ENCODE measurements around the gene PLAGL2. TPM values are rescaled to one million over a fixed set of nuclear protein-coding genes. Genes with fewer than 3 reads are reported as not detected.

Gene PLAGL2
- total and polyA plus RNA-seq, 4 donors = 1.3 to 7.2 (median 1.6) TPM

DNA sequence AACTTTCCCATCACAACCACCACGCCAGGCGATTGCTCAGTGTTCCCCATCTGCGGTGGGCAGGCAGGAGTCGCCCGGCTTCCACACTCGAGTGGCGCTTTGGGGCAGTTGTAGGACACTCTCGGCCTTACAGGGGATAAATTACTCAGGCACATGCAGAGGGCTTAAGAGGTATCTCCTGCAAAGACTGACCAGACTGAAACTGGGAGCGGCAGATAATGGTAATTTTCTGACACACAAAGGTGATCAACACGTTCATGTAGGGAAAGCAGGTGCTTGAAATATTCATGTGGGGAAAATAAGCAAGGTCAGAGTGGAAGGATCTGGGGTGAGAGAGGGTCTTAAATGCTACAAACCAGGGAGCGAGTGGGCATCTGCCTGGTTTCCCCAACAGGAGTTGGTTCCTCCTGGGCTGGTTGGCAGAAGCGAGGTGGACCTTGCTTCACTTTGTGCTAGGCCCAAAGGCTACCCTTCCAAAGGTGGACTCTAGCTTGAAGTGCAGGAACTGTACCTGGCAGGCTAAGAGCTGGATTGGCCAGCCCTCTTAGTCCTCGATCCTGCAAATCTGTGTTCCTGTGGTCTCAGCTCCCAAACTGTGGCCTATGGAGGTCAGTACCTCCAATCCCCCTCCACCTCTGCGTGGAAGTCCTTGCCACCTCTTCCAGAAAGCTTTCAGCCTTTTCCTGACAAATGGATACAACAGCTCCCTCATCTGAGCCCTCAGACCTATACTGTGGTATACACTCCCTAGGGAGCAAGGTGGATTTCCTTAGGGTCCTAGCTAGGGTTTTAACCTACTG is 16.7 kb downstream of the PLAGL2 start:
- H3K36me3 ChIP-seq (ENCODE audit: control insufficient read depth in 4 of 4, insufficient read depth in 3 of 4, low read depth in 1 of 4, low read length in 3 of 4) = no peaks in the 10 kb centered on the region
- peaks cover under 1 to 23% (median 14%) of the 10 kb centered on the region in 4 donors for H3K4me1 ChIP-seq (ENCODE audit: control insufficient read depth in 4 of 4, insufficient read depth in 4 of 4, low read length in 3 of 4)
- no peaks in the 10 kb centered on the region for H3K27me3 ChIP-seq (ENCODE audit: control insufficient read depth in 4 of 4, insufficient read depth in 4 of 4, low read length in 3 of 4)
- TF ChIP-seq HNF4A (conservative IDR thresholded peaks at IDR 0.05) (peak; percentile 61 to 81), RAD21 (IDR thresholded peaks at IDR 0.05) (no peak)
- TF ChIP-seq, protein P1, sequence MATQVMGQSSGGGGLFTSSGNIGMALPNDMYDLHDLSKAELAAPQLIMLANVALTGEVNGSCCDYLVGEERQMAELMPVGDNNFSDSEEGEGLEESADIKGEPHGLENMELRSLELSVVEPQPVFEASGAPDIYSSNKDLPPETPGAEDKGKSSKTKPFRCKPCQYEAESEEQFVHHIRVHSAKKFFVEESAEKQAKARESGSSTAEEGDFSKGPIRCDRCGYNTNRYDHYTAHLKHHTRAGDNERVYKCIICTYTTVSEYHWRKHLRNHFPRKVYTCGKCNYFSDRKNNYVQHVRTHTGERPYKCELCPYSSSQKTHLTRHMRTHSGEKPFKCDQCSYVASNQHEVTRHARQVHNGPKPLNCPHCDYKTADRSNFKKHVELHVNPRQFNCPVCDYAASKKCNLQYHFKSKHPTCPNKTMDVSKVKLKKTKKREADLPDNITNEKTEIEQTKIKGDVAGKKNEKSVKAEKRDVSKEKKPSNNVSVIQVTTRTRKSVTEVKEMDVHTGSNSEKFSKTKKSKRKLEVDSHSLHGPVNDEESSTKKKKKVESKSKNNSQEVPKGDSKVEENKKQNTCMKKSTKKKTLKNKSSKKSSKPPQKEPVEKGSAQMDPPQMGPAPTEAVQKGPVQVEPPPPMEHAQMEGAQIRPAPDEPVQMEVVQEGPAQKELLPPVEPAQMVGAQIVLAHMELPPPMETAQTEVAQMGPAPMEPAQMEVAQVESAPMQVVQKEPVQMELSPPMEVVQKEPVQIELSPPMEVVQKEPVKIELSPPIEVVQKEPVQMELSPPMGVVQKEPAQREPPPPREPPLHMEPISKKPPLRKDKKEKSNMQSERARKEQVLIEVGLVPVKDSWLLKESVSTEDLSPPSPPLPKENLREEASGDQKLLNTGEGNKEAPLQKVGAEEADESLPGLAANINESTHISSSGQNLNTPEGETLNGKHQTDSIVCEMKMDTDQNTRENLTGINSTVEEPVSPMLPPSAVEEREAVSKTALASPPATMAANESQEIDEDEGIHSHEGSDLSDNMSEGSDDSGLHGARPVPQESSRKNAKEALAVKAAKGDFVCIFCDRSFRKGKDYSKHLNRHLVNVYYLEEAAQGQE (IDR thresholded peaks at IDR 0.05) = no peak
- no peak for DNase-seq (ENCODE audit: low spot score)
- H3K27ac ChIP-seq (ENCODE audit: low read depth in 1 of 2, low read length in 2 of 2) = no peak overlapping the region
- H3K9ac ChIP-seq (ENCODE audit: low read depth in 1 of 2, low read length in 2 of 2) = no peak overlapping the region
- H3K9me3 ChIP-seq (ENCODE audit: control insufficient read depth in 4 of 4, low read length in 3 of 4) = no peaks in the 10 kb centered on the region
- 58% methylated on average over 14 of the region's 14 CpGs for WGBS
- H3K4me3 ChIP-seq (ENCODE audit: low read depth in 1 of 3, low read length in 3 of 3) = peak overlapping the region in 1 of 3 donors; percentile 59

DNA sequence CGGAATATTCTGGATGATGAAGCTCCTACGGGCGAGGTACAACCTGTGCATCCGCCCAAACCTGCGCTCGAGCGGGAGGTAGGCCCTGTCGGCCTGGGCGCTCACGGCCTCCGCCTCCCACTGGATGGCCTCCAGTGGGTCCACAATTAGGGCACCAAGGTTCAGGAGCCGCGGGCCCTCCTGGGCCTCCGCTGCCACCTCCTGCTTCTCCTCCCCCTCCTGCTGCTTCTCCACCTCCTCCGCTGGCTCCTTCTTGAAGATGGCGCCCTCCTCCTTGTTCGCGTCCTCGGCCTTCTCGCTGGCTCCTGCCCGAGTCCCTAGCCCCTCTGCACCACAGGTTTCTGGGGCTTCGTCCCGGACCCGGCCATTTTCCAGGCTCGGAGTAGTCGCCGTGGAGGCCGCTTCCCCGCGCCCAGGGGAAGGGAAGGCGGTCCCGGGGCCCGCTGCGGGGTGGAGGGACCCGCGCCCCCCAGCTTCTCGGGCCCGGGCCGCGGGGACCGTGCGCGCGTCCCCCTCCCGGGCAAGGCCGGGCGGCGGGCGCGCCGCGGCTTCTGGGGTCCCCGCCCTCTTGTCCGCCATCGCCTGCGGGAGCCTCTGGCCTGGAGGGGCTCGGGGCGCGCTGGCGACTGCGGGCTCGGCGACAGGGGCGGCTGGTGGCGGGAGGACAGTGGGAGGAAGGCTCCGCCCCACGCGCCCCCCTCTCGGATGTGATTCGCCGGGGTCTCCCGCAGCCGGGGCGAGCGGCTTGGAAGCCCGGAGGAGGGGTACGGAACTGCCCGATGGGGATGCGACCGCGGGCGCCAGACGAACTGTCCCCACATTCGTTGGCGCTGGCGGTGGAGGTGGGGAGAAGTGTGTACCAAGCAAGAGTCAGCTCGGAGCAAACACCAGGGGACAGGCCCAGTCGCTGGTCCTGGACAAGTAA is 17.6 kb downstream of the PLAGL2 start:
- Histone ChIP-seq H3K9me3 (ENCODE audit: control insufficient read depth in 4 of 4, low read length in 3 of 4) (no peaks in the 10 kb centered on the region), H3K27me3 (ENCODE audit: control insufficient read depth in 4 of 4, insufficient read depth in 4 of 4, low read length in 3 of 4) (no peaks in the 10 kb centered on the region), H3K36me3 (ENCODE audit: control insufficient read depth in 4 of 4, insufficient read depth in 3 of 4, low read depth in 1 of 4, low read length in 3 of 4) (no peaks in the 10 kb centered on the region), H3K9ac (ENCODE audit: low read depth in 1 of 2, low read length in 2 of 2) (no peak overlapping the region), H3K4me1 (ENCODE audit: control insufficient read depth in 4 of 4, insufficient read depth in 4 of 4, low read length in 3 of 4) (peaks cover 0 to 18% (median 8%) of the 10 kb centered on the region in 4 donors), H3K27ac (ENCODE audit: low read depth in 1 of 2, low read length in 2 of 2) (no peak overlapping the region), H3K4me3 (ENCODE audit: low read depth in 1 of 3, low read length in 3 of 3) (peak overlapping the region; percentile 20 to 59 (median 40))
- DNase-seq (ENCODE audit: low spot score) = no peak
- TF ChIP-seq GABPA (IDR thresholded peaks at IDR 0.05 in 1 of 2, conservative IDR thresholded peaks at IDR 0.05 in 1 of 2) (no peak), TAF1 (conservative IDR thresholded peaks at IDR 0.05) (no peak), FOXA2 (IDR thresholded peaks at IDR 0.05) (no peak), HNF4G (IDR thresholded peaks at IDR 0.05) (no peak), JUND (IDR thresholded peaks at IDR 0.05) (no peak), YY1 (IDR thresholded peaks at IDR 0.05) (peak; percentile 22), FOXA1 (IDR thresholded peaks at IDR 0.05) (no peak), SP1 (IDR thresholded peaks at IDR 0.05) (no peak), RAD21 (IDR thresholded peaks at IDR 0.05) (peak in 1 of 2 donors; percentile 12), RXRA (IDR thresholded peaks at IDR 0.05) (no peak), HNF4A (conservative IDR thresholded peaks at IDR 0.05) (no peak), NR2F2 (IDR thresholded peaks at IDR 0.05) (no peak)
- TF ChIP-seq, protein P2, sequence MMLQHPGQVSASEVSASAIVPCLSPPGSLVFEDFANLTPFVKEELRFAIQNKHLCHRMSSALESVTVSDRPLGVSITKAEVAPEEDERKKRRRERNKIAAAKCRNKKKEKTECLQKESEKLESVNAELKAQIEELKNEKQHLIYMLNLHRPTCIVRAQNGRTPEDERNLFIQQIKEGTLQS (IDR thresholded peaks at IDR 0.05) = no peak
- TF ChIP-seq, protein P3, sequence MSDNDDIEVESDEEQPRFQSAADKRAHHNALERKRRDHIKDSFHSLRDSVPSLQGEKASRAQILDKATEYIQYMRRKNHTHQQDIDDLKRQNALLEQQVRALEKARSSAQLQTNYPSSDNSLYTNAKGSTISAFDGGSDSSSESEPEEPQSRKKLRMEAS (IDR thresholded peaks at IDR 0.05) = no peak
- TF ChIP-seq, protein P1 (IDR thresholded peaks at IDR 0.05) = no peak
- TF ChIP-seq, protein P4, sequence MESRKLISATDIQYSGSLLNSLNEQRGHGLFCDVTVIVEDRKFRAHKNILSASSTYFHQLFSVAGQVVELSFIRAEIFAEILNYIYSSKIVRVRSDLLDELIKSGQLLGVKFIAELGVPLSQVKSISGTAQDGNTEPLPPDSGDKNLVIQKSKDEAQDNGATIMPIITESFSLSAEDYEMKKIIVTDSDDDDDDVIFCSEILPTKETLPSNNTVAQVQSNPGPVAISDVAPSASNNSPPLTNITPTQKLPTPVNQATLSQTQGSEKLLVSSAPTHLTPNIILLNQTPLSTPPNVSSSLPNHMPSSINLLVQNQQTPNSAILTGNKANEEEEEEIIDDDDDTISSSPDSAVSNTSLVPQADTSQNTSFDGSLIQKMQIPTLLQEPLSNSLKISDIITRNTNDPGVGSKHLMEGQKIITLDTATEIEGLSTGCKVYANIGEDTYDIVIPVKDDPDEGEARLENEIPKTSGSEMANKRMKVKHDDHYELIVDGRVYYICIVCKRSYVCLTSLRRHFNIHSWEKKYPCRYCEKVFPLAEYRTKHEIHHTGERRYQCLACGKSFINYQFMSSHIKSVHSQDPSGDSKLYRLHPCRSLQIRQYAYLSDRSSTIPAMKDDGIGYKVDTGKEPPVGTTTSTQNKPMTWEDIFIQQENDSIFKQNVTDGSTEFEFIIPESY (IDR thresholded peaks at IDR 0.05) = no peak
- 13% methylated on average over 88 of the region's 88 CpGs for WGBS
